HepG2 (cell line): ENCODE results near the gene C12orf56.

ENCODE experiments used
- CBX2 ChIP-seq, 2 experiments: fragments of 200-600 bp in 1 of 2; sonication (generic); formaldehyde crosslinking in 1 of 2; IDR thresholded peaks; 2 replicates each; pipeline versions ENCODE4 v1.7.0 to v1.8.1; 2018 to 2022; ENCODE audit warnings: low read depth in 2 of 2, low read length in 1 of 2, mild to moderate bottlenecking in 1 of 2, missing genetic modification reagents in 1 of 2
- CC2D1A ChIP-seq: sonication (generic); formaldehyde crosslinking; IDR thresholded peaks from 2 replicates; pipeline ENCODE4 v1.8.1; 2023; ENCODE audit warnings: mild to moderate bottlenecking, missing genetic modification reagents
- MYC ChIP-seq: sonication (generic); formaldehyde crosslinking; IDR thresholded peaks from 2 replicates; pipeline ENCODE4 v1.9.0; 2021; ENCODE audit warnings: missing genetic modification reagents, borderline replicate concordance
- POLR2AphosphoS2 ChIP-seq: IDR thresholded peaks from 2 replicates; pipeline ENCODE4 v1.6.1; 2011; ENCODE audit warnings: low read depth, low read length, improper control_type of control experiment
- ZNF644 ChIP-seq: IDR thresholded peaks from 2 replicates; pipeline ENCODE4 v1.6.1; 2016; ENCODE audit warnings: low read depth
- TF ChIP-seq, protein P1 (sequence below): sonication (generic); formaldehyde crosslinking; IDR thresholded peaks from 2 replicates; pipeline ENCODE4 v1.4.0; 2020; ENCODE audit warnings: missing genetic modification reagents
- TF ChIP-seq, protein P2 (sequence below): sonication (generic); formaldehyde crosslinking; IDR thresholded peaks from 2 replicates; pipeline ENCODE4 v1.5.0; 2020; ENCODE audit warnings: mild to moderate bottlenecking, missing genetic modification reagents, moderate library complexity
- TF ChIP-seq, protein P3 (sequence below), 2 experiments: IDR thresholded peaks; 2 replicates each; pipeline ENCODE4 v1.6.1; 2011 to 2012; ENCODE audit warnings: low read length in 2 of 2, borderline replicate concordance in 1 of 2, low read depth in 1 of 2, mild to moderate bottlenecking in 1 of 2, moderate library complexity in 1 of 2
- TF ChIP-seq, protein P4 (sequence below): sonication (generic); formaldehyde crosslinking; IDR thresholded peaks from 2 replicates; pipeline ENCODE4 v1.4.0; 2020; ENCODE audit warnings: missing genetic modification reagents
- TF ChIP-seq, protein P5 (sequence below): sonication (generic); formaldehyde crosslinking; IDR thresholded peaks from 2 replicates; pipeline ENCODE4 v1.4.0; 2020; ENCODE audit warnings: missing genetic modification reagents

DNA sequence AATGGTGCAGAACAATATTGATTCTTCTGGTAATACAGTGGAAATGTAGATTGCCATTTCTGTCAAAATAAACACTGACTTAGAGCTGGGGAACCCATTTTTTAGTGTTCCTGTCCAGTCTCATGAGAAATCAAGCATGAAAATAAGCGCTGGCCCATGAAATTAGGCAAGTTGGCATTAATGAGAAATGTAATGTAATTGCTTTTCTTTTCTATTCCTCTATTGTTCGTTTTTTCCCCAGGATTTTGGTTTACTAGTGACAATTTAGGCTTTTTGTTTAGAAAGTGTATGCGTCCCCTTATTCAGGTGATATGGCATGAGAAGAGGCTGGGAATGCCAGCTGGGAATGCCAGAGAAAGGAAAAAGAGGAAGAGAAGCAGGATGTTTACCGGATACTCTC lies 104.0 kb downstream of the C12orf56 start:
- no peak for TF ChIP-seq ZNF644 (CRISPR knock-in tag)
- no peak for TF ChIP-seq POLR2AphosphoS2
- TF ChIP-seq, protein P1, sequence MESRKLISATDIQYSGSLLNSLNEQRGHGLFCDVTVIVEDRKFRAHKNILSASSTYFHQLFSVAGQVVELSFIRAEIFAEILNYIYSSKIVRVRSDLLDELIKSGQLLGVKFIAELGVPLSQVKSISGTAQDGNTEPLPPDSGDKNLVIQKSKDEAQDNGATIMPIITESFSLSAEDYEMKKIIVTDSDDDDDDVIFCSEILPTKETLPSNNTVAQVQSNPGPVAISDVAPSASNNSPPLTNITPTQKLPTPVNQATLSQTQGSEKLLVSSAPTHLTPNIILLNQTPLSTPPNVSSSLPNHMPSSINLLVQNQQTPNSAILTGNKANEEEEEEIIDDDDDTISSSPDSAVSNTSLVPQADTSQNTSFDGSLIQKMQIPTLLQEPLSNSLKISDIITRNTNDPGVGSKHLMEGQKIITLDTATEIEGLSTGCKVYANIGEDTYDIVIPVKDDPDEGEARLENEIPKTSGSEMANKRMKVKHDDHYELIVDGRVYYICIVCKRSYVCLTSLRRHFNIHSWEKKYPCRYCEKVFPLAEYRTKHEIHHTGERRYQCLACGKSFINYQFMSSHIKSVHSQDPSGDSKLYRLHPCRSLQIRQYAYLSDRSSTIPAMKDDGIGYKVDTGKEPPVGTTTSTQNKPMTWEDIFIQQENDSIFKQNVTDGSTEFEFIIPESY: no peak
- no peak for TF ChIP-seq CBX2 (IDR thresholded peaks at IDR 0.05; ENCODE audit: low read depth, low read length)
- TF ChIP-seq CBX2 (CRISPR knock-in tag; IDR thresholded peaks at IDR 0.05; ENCODE audit: low read depth): no peak
- TF ChIP-seq, protein P2, sequence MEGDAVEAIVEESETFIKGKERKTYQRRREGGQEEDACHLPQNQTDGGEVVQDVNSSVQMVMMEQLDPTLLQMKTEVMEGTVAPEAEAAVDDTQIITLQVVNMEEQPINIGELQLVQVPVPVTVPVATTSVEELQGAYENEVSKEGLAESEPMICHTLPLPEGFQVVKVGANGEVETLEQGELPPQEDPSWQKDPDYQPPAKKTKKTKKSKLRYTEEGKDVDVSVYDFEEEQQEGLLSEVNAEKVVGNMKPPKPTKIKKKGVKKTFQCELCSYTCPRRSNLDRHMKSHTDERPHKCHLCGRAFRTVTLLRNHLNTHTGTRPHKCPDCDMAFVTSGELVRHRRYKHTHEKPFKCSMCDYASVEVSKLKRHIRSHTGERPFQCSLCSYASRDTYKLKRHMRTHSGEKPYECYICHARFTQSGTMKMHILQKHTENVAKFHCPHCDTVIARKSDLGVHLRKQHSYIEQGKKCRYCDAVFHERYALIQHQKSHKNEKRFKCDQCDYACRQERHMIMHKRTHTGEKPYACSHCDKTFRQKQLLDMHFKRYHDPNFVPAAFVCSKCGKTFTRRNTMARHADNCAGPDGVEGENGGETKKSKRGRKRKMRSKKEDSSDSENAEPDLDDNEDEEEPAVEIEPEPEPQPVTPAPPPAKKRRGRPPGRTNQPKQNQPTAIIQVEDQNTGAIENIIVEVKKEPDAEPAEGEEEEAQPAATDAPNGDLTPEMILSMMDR (CRISPR knock-in tag): no peak
- no peak for TF ChIP-seq MYC (CRISPR knock-in tag)
- TF ChIP-seq, protein P3, sequence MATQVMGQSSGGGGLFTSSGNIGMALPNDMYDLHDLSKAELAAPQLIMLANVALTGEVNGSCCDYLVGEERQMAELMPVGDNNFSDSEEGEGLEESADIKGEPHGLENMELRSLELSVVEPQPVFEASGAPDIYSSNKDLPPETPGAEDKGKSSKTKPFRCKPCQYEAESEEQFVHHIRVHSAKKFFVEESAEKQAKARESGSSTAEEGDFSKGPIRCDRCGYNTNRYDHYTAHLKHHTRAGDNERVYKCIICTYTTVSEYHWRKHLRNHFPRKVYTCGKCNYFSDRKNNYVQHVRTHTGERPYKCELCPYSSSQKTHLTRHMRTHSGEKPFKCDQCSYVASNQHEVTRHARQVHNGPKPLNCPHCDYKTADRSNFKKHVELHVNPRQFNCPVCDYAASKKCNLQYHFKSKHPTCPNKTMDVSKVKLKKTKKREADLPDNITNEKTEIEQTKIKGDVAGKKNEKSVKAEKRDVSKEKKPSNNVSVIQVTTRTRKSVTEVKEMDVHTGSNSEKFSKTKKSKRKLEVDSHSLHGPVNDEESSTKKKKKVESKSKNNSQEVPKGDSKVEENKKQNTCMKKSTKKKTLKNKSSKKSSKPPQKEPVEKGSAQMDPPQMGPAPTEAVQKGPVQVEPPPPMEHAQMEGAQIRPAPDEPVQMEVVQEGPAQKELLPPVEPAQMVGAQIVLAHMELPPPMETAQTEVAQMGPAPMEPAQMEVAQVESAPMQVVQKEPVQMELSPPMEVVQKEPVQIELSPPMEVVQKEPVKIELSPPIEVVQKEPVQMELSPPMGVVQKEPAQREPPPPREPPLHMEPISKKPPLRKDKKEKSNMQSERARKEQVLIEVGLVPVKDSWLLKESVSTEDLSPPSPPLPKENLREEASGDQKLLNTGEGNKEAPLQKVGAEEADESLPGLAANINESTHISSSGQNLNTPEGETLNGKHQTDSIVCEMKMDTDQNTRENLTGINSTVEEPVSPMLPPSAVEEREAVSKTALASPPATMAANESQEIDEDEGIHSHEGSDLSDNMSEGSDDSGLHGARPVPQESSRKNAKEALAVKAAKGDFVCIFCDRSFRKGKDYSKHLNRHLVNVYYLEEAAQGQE (IDR thresholded peaks at IDR 0.05; ENCODE audit: borderline replicate concordance in 1 of 2, low read depth in 1 of 2, low read length in 2 of 2): no peak
- TF ChIP-seq, protein P4, sequence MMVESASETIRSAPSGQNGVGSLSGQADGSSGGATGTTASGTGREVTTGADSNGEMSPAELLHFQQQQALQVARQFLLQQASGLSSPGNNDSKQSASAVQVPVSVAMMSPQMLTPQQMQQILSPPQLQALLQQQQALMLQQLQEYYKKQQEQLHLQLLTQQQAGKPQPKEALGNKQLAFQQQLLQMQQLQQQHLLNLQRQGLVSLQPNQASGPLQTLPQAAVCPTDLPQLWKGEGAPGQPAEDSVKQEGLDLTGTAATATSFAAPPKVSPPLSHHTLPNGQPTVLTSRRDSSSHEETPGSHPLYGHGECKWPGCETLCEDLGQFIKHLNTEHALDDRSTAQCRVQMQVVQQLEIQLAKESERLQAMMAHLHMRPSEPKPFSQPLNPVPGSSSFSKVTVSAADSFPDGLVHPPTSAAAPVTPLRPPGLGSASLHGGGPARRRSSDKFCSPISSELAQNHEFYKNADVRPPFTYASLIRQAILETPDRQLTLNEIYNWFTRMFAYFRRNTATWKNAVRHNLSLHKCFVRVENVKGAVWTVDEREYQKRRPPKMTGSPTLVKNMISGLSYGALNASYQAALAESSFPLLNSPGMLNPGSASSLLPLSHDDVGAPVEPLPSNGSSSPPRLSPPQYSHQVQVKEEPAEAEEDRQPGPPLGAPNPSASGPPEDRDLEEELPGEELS (CRISPR knock-in tag): no peak
- no peak for TF ChIP-seq CC2D1A (CRISPR knock-in tag)
- TF ChIP-seq, protein P5, sequence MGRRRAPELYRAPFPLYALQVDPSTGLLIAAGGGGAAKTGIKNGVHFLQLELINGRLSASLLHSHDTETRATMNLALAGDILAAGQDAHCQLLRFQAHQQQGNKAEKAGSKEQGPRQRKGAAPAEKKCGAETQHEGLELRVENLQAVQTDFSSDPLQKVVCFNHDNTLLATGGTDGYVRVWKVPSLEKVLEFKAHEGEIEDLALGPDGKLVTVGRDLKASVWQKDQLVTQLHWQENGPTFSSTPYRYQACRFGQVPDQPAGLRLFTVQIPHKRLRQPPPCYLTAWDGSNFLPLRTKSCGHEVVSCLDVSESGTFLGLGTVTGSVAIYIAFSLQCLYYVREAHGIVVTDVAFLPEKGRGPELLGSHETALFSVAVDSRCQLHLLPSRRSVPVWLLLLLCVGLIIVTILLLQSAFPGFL (CRISPR knock-in tag): no peak
